ENCODE data around the gene C1QTNF6.

- TF ChIP-seq CTCF (conservative IDR thresholded peaks at IDR 0.05; ENCODE audit: low read length) (no peak), EZH2phosphoT487 (IDR thresholded peaks at IDR 0.05; ENCODE audit: borderline replicate concordance, low read depth, low read length) (no peak)
Observed at GRCh38 chr22:37187552-37187890, 526 bp downstream of the C1QTNF6 start.
